H1 (cell line): ENCODE results near the gene ZNF765. TPM values are rescaled to one million over a fixed set of nuclear protein-coding genes. Genes with fewer than 3 reads are reported as not detected.
"Not testable (repeated sequence)": the region's sequence is repeated elsewhere in the genome, so short reads cannot be mapped to it uniquely, and the experiment has no call there.

Experiments
- CTCF ChIA-PET: fragments of 300-600 bp; sonication (Branson Sonifier 250); formaldehyde crosslinking; loops from one replicate; lab custom pipeline; 2021; ENCODE audit not compliant: partially characterized antibody; lab: Charles Lee
- POLR2A ChIA-PET: fragments of 300-600 bp; sonication (Branson Sonifier 250); formaldehyde crosslinking; loops from one replicate; lab custom pipeline; 2021; ENCODE audit warnings: inconsistent platforms; ENCODE audit not compliant: partially characterized antibody; lab: Charles Lee
- DNase-seq, 2 experiments: peaks; one replicate each; pipeline versions ENCODE4 v3.0.0 to v3.0.0-alpha.2; 2010 to 2022; ENCODE audit warnings: low spot score in 2 of 2, low read depth in 1 of 2, mixed read lengths in 1 of 2
- FAIRE-seq: peaks from 2 replicates; lab custom pipeline; 2011; peaks lifted over from hg19 to GRCh38; lab: Jason Lieb, UNC
- H2AFZ ChIP-seq: 2 replicates; pipeline ENCODE4 v1.8.1; 2012; ENCODE audit warnings: low read length, inconsistent platforms
- H2AK5ac ChIP-seq: 2 replicates; pipeline ENCODE4 v1.6.1; 2013; ENCODE audit warnings: low read depth, low read length
- H2BK120ac ChIP-seq: replicated peaks from 2 replicates; pipeline ENCODE3; 2013; ENCODE audit warnings: low read depth, low read length, inconsistent platforms
- H2BK12ac ChIP-seq: 2 replicates; pipeline ENCODE4 v1.6.1; 2013; ENCODE audit warnings: low read depth, low read length
- H2BK15ac ChIP-seq: 2 replicates; pipeline ENCODE4 v1.6.1; 2013; ENCODE audit warnings: low read length
- H2BK20ac ChIP-seq: 2 replicates; pipeline ENCODE4 v1.6.1; 2013; ENCODE audit warnings: low read length
- H2BK5ac ChIP-seq: 2 replicates; pipeline ENCODE4 v1.6.1; 2013; ENCODE audit warnings: low read depth, low read length
- H3K14ac ChIP-seq: 2 replicates; pipeline ENCODE4 v1.6.1; 2013; ENCODE audit warnings: inconsistent platforms; ENCODE audit not compliant: insufficient read length
- H3K18ac ChIP-seq: 2 replicates; pipeline ENCODE4 v1.6.1; 2013; ENCODE audit warnings: low read length; ENCODE audit errors: extremely low read depth
- H3K23ac ChIP-seq: 2 replicates; pipeline ENCODE4 v1.6.1; 2013; ENCODE audit warnings: inconsistent platforms; ENCODE audit not compliant: insufficient read length
- H3K23me2 ChIP-seq: 2 replicates; pipeline ENCODE4 v1.6.1; 2013; ENCODE audit warnings: low read depth, low read length
- H3K27ac ChIP-seq: 2 replicates; pipeline ENCODE4 v1.6.1; 2011; ENCODE audit warnings: low read depth, low read length, inconsistent platforms
- H3K27me3 ChIP-seq, 4 experiments: replicated peaks in 1 of 4; 1 replicate in 1 of 4; 2 replicates in 3 of 4; pipeline versions ENCODE4 v1.6.1 to v1.8.1; 2011 to 2013; ENCODE audit warnings: low read length in 3 of 4, mild to moderate bottlenecking in 3 of 4, inconsistent platforms in 2 of 4, mixed read lengths in 2 of 4, moderate library complexity in 1 of 4; ENCODE audit not compliant: control insufficient read depth in 3 of 4, insufficient read depth in 3 of 4; ENCODE audit errors: extremely low read depth in 1 of 4
- H3K36me3 ChIP-seq, 4 experiments: 2 replicates each; pipeline versions ENCODE4 v1.6.1 to v1.8.1; 2011 to 2013; ENCODE audit warnings: mild to moderate bottlenecking in 4 of 4, low read length in 3 of 4, moderate library complexity in 2 of 4, control low read depth in 1 of 4, inconsistent platforms in 1 of 4; ENCODE audit not compliant: insufficient read depth in 4 of 4, control insufficient read depth in 2 of 4
- H3K4ac ChIP-seq: replicated peaks from 2 replicates; pipeline ENCODE3; 2013; ENCODE audit warnings: low read length, low read depth, mixed read lengths, inconsistent platforms; ENCODE audit not compliant: insufficient read length
- H3K4me1 ChIP-seq, 4 experiments: replicated peaks in 1 of 4; 1 replicate in 1 of 4; 2 replicates in 3 of 4; pipeline versions ENCODE4 v1.6.1 to v1.8.1; 2011 to 2013; ENCODE audit warnings: low read length in 3 of 4, inconsistent platforms in 2 of 4, mixed read lengths in 1 of 4; ENCODE audit not compliant: insufficient read depth in 4 of 4, control insufficient read depth in 3 of 4
- H3K4me2 ChIP-seq, 2 experiments: 2 replicates each; pipeline versions ENCODE4 v1.6.1 to v1.8.1; 2011 to 2013; ENCODE audit warnings: low read depth in 2 of 2, low read length in 2 of 2, control low read depth in 1 of 2, inconsistent platforms in 1 of 2, mild to moderate bottlenecking in 1 of 2; ENCODE audit not compliant: insufficient read depth in 1 of 2
- H3K4me3 ChIP-seq, 4 experiments: fragments of 200-600, 300-600 bp in 1 of 4; sonication (generic), shearing (Covaris generic), sonication (Bioruptor Twin) in 1 of 4; 2 replicates each; pipeline versions ENCODE4 v1.5.1 to v1.8.1; 2011 to 2016; ENCODE audit warnings: low read length in 4 of 4, low read depth in 3 of 4, control low read depth in 2 of 4, inconsistent platforms in 2 of 4, mild to moderate bottlenecking in 2 of 4, mixed read lengths in 1 of 4, moderate library complexity in 1 of 4; ENCODE audit not compliant: insufficient read depth in 2 of 4; ENCODE audit errors: extremely low read depth in 1 of 4
- H3K56ac ChIP-seq: replicated peaks from 2 replicates; pipeline ENCODE3; 2013; ENCODE audit warnings: low read depth, mild to moderate bottlenecking, mixed read lengths, low read length, inconsistent platforms; ENCODE audit not compliant: insufficient read length
- H3K79me1 ChIP-seq: 2 replicates; pipeline ENCODE4 v1.6.1; 2013; ENCODE audit warnings: low read depth, low read length, control low read depth
- H3K79me2 ChIP-seq, 2 experiments: 2 replicates each; pipeline versions ENCODE4 v1.6.1 to v1.8.1; 2012 to 2013; ENCODE audit warnings: low read length in 2 of 2, mild to moderate bottlenecking in 2 of 2, inconsistent platforms in 1 of 2; ENCODE audit not compliant: insufficient read depth in 2 of 2, control insufficient read depth in 1 of 2
- H3K9ac ChIP-seq, 4 experiments: replicated peaks in 1 of 4; 1 replicate in 1 of 4; 2 replicates in 3 of 4; pipeline versions ENCODE4 v1.6.1 to v1.8.1; 2011 to 2013; ENCODE audit warnings: low read depth in 3 of 4, low read length in 3 of 4, control low read depth in 2 of 4, mild to moderate bottlenecking in 2 of 4, moderate library complexity in 2 of 4, inconsistent platforms in 1 of 4; ENCODE audit errors: extremely low read depth in 1 of 4
- H3K9me3 ChIP-seq, 2 experiments: 2 replicates each; pipeline versions ENCODE4 v1.6.1 to v1.8.1; 2012 to 2013; ENCODE audit warnings: mild to moderate bottlenecking in 2 of 2, moderate library complexity in 2 of 2, control low read depth in 1 of 2, inconsistent platforms in 1 of 2, low read depth in 1 of 2, low read length in 1 of 2, mixed read lengths in 1 of 2; ENCODE audit not compliant: insufficient read depth in 2 of 2
- H4K20me1 ChIP-seq, 2 experiments: replicated peaks in 1 of 2; 2 replicates each; pipeline versions ENCODE3 to v1.8.1; 2011 to 2013; ENCODE audit warnings: inconsistent platforms in 2 of 2, low read length in 2 of 2, mild to moderate bottlenecking in 1 of 2; ENCODE audit not compliant: insufficient read depth in 2 of 2, control insufficient read depth in 1 of 2
- H4K5ac ChIP-seq: 2 replicates; pipeline ENCODE4 v1.6.1; 2013; ENCODE audit warnings: low read length, low read depth, mixed read lengths, inconsistent platforms; ENCODE audit not compliant: insufficient read length
- H4K8ac ChIP-seq: 2 replicates; pipeline ENCODE4 v1.8.0; 2013; ENCODE audit warnings: mild to moderate bottlenecking, moderate library complexity, low read length, inconsistent platforms; ENCODE audit not compliant: insufficient read depth; ENCODE audit errors: extremely low read depth
- H4K91ac ChIP-seq: replicated peaks from 2 replicates; pipeline ENCODE3; 2013; ENCODE audit warnings: low read length, mixed read lengths, inconsistent platforms; ENCODE audit not compliant: insufficient read length
- WGBS, 2 experiments: shearing (Covaris generic) in 1 of 2; methylation state at CpG; one replicate each; pipeline versions ENCODE4 v1.1.6 to v1.1.7; 2013 to 2015; ENCODE audit warnings: low lambda C conversion rate in 2 of 2, mixed read lengths in 2 of 2, inconsistent platforms in 1 of 2, low coverage in 1 of 2, missing lambda C conversion rate in 1 of 2; ENCODE audit not compliant: insufficient replicate concordance in 2 of 2, insufficient coverage in 1 of 2, insufficient read length in 1 of 2; ENCODE audit errors: extremely low coverage in 1 of 2, missing lambda C conversion rate in 1 of 2; 5-methylcytosine and 5-hydroxymethylcytosine counted together
- polyA plus RNA-seq, 7 experiments: library from polyadenylated mRNA; depleted of rRNA in 3 of 7; stranded (reverse) in 5 of 7; unstranded in 2 of 7; fragments of >200 nt in 5 of 7; fragments of 200-250 nt in 2 of 7; gene quantifications; 1 replicate in 5 of 7; 2 replicates in 1 of 7; 4 replicates in 1 of 7; pipeline versions ENCODE4 v1.2.1 to v1.2.3, GENCODE V29; 2011 to 2013; ENCODE audit warnings: missing spikeins in 2 of 7, mixed read lengths in 2 of 7
- small RNA-seq: library from polyadenylated mRNA; stranded (forward); fragments of <200 nt; extraction: miRNeasy Mini kit (QIAGEN cat#:217004); gene quantifications from one replicate; pipeline ENCODE3, GENCODE V24; 2013; ENCODE audit not compliant: insufficient read depth
- total RNA-seq: library from RNA; stranded (reverse); fragmentation: NEBNext Ultra II Directional; extraction: Animal tissue kit (Norgen Biotek cat#: 25700); gene quantifications from 2 replicates; pipeline ENCODE4 v1.2.1, GENCODE V29; 2021

ZNF765 gene
- total and polyA plus RNA-seq, 2 of the 8 experiments (the other 6 are each of a cell fraction or from before 2014, with no cell fraction given): 4.5 to 22.3 TPM

DNA sequence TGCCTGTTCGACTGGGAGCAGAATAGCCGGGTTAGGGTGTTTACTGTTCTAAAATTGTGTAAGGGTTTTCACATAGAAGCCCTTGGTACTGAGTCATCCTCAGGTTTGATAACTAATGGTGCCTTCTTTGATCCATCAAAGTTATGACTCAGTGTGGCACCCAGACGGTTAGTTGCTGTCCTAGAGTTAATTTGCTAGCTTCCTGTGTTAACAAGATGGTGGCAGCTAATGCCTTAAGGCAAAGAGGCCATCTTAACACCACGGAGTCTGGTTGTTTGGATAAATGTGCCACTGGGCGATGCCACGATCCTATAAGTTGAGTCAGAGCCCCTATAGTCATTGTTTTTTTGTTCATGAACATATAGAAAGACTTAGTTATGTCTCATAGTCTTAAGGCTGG lies 80.5 kb downstream of the ZNF765 start:
- H2BK5ac ChIP-seq, H4K20me1 ChIP-seq, H2BK12ac ChIP-seq, H2AK5ac ChIP-seq, FAIRE-seq, H3K14ac ChIP-seq, H2BK15ac ChIP-seq, H4K8ac ChIP-seq, H2AFZ ChIP-seq, H3K23me2 ChIP-seq, H3K4me3 ChIP-seq, H3K56ac ChIP-seq, H3K18ac ChIP-seq, H3K4me2 ChIP-seq, H3K9ac ChIP-seq, H3K4ac ChIP-seq, H4K91ac ChIP-seq, H3K27ac ChIP-seq, H2BK20ac ChIP-seq, H3K27me3 ChIP-seq, H3K79me1 ChIP-seq, DNase-seq, H4K5ac ChIP-seq, H3K23ac ChIP-seq, H2BK120ac ChIP-seq, H3K4me1 ChIP-seq: not testable (repeated sequence)
- Histone ChIP-seq H3K79me2 (peaks cover 0 to 43% of the 10 kb centered on the region in 2 experiments; a peak in 2 of 4 replicates), H3K9me3 (peaks cover 11 to 15% of the 10 kb centered on the region in 2 experiments; a peak in 2 of 4 replicates), H3K36me3 (peaks cover 2 to 28% (median 14%) of the 10 kb centered on the region in 4 experiments)
- POLR2A ChIA-PET: interaction anchor here (1.5 to 1.9 kb wide), 2 partner anchors 10 to 37 kb away, joined by 4 to 7 read pairs; no protein-coding TSS in a partner anchor
- CTCF ChIA-PET: interaction anchor here (1.0 to 2.6 kb wide), 6 partner anchors 10 to 139 kb away, joined by 3 to 18 read pairs (median 4); no protein-coding TSS in a partner anchor
- whole genome bisulfite sequencing, 2 experiments: 77% methylated on average over 6 of the region's 6 CpGs; no CpG with 5 or more reads in 1 of the 2 experiments

Small RNA genes lying within 50 kb of the gene (small RNA-seq; reads per million reads assigned to genes)
- gene RPL39P36: not detected

Other genes with a start within 250 kb of the ZNF765 start
- gene ZNF347, start 236.1 kb upstream of the ZNF765 start, total RNA-seq: 14.6 and 15.0 TPM in 2 replicates
- gene ZNF347, start 236.1 kb upstream of the ZNF765 start, polyA plus RNA-seq (2011; rRNA removed): 1.4 and 3.0 TPM in 2 replicates
- gene ZNF665, start 201.8 kb upstream of the ZNF765 start, total RNA-seq: 3.7 and 6.4 TPM in 2 replicates
- 2.4 and 2.8 TPM in 2 replicates for gene ZNF665, start 201.8 kb upstream of the ZNF765 start, polyA plus RNA-seq (2011; rRNA removed)
- 28.0 and 29.6 TPM in 2 replicates for gene ZNF677, start 140.3 kb upstream of the ZNF765 start, total RNA-seq
- 26.6 and 37.0 TPM in 2 replicates for gene ZNF677, start 140.3 kb upstream of the ZNF765 start, polyA plus RNA-seq (2011; rRNA removed)
- not detected in 2 replicates for gene VN1R2, start 136.9 kb upstream of the ZNF765 start, total RNA-seq
- gene VN1R2, start 136.9 kb upstream of the ZNF765 start, polyA plus RNA-seq (2011; rRNA removed): 0.06 TPM in 1 of 2 replicates, not detected in the other
- gene VN1R4, start 127.4 kb upstream of the ZNF765 start, total RNA-seq: not detected in 2 replicates
- not detected in 2 replicates for gene VN1R4, start 127.4 kb upstream of the ZNF765 start, polyA plus RNA-seq (2011; rRNA removed)
- 20.8 and 22.5 TPM in 2 replicates for gene ZNF845, start 61.4 kb upstream of the ZNF765 start, total RNA-seq
- gene ZNF845, start 61.4 kb upstream of the ZNF765 start, polyA plus RNA-seq (2011; rRNA removed): 2.4 and 3.6 TPM in 2 replicates
- gene ZNF525, start 29.4 kb upstream of the ZNF765 start, total RNA-seq: 58.0 and 63.4 TPM in 2 replicates
- gene ZNF525, start 29.4 kb upstream of the ZNF765 start, polyA plus RNA-seq (2011; rRNA removed): 5.1 and 8.2 TPM in 2 replicates
- 24.2 and 25.1 TPM in 2 replicates for gene ZNF761, start 36.8 kb downstream of the ZNF765 start, total RNA-seq
- gene ZNF761, start 36.8 kb downstream of the ZNF765 start, polyA plus RNA-seq (2011; rRNA removed): 10.8 and 11.1 TPM in 2 replicates
- 22.1 and 22.4 TPM in 2 replicates for gene ZNF813, start 72.6 kb downstream of the ZNF765 start, total RNA-seq
- gene ZNF813, start 72.6 kb downstream of the ZNF765 start, polyA plus RNA-seq (2011; rRNA removed): 1.9 and 2.9 TPM in 2 replicates
- 36.7 and 44.1 TPM in 2 replicates for gene ZNF331, start 143.0 kb downstream of the ZNF765 start, total RNA-seq
- gene ZNF331, start 143.0 kb downstream of the ZNF765 start, polyA plus RNA-seq (2011; rRNA removed): 30.0 and 43.7 TPM in 2 replicates
- not detected in 2 replicates for gene DPRX, start 236.8 kb downstream of the ZNF765 start, total RNA-seq
- not detected in 2 replicates for gene DPRX, start 236.8 kb downstream of the ZNF765 start, polyA plus RNA-seq (2011; rRNA removed)